Omental fat pad (tissue), 4 donors: ENCODE results near the gene RNASEH2B. TPM values are rescaled to one million over a fixed set of nuclear protein-coding genes. Genes with fewer than 3 reads are reported as not detected.

ENCODE experiments used
- ATAC-seq: fragments of 150-250 bp; one replicate; pipeline ENCODE4 v1.9.1; 2016; ENCODE audit warnings: mild to moderate bottlenecking, moderate library complexity; ENCODE audit not compliant: low FRiP score
- DNase-seq: peaks from one replicate; pipeline ENCODE4 v3.0.0-alpha.2; 2019; ENCODE audit warnings: low spot score
- CTCF ChIP-seq, 3 donors: fragments of 450-650 bp; IDR thresholded peaks; one replicate each; pipeline ENCODE4 v1.5.1; 2016 to 2017; ENCODE audit warnings: antibody characterized with exemption in 3 of 3, mild to moderate bottlenecking in 3 of 3, moderate library complexity in 2 of 3
- total RNA-seq, 4 donors: library from RNA; depleted of rRNA; stranded (reverse); fragments of >200 nt; gene quantifications; one replicate each; pipeline ENCODE4 v1.1.0, GENCODE V29; 2016

RNASEH2B gene
- total RNA-seq, 4 donors from 2014 or later: 25.2 to 50.3 (median 33.2) TPM

DNA sequence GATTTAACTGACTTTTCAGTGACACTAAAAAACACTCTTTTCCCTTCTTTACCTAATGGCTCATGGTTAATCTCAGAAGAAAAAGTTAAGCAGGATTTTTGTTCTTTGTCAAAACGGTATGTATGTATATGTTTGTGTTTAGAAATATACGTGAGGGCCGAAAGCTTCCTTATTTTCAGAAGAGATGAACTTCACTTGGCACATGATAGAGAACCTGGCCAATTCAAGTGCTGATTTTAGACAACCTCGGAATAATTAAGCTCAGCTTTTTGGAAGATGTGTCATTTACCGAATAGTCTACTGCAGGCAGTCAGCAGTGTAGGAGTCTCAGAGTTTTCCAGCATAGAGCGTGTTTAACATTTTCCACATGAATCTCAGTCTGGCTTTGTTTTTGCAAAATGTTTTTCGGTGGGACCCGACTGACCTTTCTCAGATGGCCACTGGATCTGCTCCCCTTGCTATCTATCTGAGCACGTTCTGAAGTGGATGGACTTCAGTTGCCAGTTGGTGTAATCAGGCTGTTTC lies 4.6 kb downstream of the RNASEH2B start:
- ATAC-seq: no peak
- no peak for DNase-seq
- no peak for TF ChIP-seq CTCF (IDR thresholded peaks at IDR 0.05)

DNA sequence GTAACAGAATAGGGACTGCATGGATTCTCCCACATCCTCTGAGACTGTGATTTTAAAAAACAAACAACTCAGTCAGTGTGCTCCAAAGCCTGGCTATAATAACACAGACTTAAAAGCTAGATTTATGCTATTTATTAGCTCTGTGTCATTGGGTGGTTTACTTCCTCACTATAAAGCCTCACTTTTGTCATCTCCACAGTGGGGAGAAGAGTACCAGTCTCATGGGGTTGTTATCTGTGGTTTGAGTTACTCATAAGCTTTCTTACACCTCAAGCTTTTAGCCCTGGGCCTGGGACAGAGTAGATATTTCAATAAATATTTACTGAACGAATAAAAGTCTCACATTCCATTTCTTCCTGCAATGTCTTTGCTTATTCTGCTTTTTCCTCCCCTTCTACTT lies 5.3 kb downstream of the RNASEH2B start:
- TF ChIP-seq CTCF (IDR thresholded peaks at IDR 0.05): no peak
- DNase-seq: no peak
- ATAC-seq: no peak

- no peak for ATAC-seq
- TF ChIP-seq CTCF (IDR thresholded peaks at IDR 0.05): no peak
- no peak for DNase-seq
Observed at GRCh38 chr13:50915565-50915964, 6.0 kb downstream of the RNASEH2B start.

DNA sequence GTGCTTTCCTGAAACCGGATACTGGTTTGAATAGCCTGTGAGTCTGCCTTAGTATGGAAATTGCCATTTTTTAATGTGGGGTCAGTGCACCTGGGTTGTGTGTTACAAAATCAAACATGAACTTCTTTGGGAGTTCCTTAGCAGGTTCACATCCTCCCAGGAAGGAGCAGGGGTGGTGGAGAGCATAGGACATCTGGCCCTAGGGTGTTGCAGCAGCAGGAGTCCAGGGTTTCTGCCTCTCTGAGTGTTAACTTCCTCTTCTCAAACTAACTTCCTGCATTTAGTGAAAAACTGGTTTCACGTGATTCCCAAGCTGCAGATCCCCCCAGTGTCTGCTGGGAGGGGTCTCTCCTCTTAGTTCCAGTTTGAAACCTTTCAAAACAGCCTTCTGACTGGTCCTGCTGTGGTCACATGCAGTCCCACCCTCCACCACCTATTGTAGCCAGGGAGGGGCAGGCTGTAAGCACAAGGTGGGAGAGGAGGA lies 7.2 kb downstream of the RNASEH2B start:
- DNase-seq (no peak), ATAC-seq (no peak)
- no peak for TF ChIP-seq CTCF (IDR thresholded peaks at IDR 0.05)

- no peak for TF ChIP-seq CTCF (IDR thresholded peaks at IDR 0.05)
- no peak for DNase-seq
- no peak for ATAC-seq
Observed at GRCh38 chr13:50917572-50917971, 8.0 kb downstream of the RNASEH2B start.

- ATAC-seq: no peak
- no peak for DNase-seq
- no peak for TF ChIP-seq CTCF (IDR thresholded peaks at IDR 0.05)
Observed at GRCh38 chr13:50918567-50918966, 9.0 kb downstream of the RNASEH2B start.

DNA sequence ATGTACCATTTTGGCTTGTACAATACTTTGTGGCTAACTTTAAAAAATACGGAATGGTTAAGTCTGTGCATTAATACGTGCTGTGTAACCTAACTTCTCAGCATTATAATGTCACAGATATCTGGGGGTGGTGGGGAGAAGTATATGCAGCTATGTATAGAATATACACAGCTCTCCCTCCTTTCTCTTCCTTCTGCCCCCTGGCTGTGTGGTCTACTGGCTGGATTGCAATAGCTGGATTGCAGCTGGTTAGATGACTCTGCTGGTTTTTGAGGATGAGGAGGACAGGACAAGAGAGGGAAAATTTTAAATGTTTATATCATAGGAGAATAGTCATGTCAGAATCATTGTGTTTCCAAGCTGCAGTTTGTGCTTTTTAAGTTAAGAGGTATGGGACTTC lies 9.7 kb downstream of the RNASEH2B start:
- no peak for DNase-seq
- ATAC-seq: no peak
- TF ChIP-seq CTCF (IDR thresholded peaks at IDR 0.05): no peak
